Liver (tissue), 9 donors: Measurements from ENCODE around the gene CSPG5. TPM values are rescaled to one million over a fixed set of nuclear protein-coding genes. Genes with fewer than 3 reads are reported as not detected.

Source experiments
- DNase-seq: peaks from one replicate; pipeline ENCODE4 v3.0.0-alpha.2; 2017; ENCODE audit warnings: low spot score
- H3K27ac ChIP-seq, 2 donors: one replicate each; pipeline ENCODE4 v1.7.0; 2013; ENCODE audit warnings: inconsistent platforms in 2 of 2, low read length in 2 of 2, control low read depth in 1 of 2, low read depth in 1 of 2, mild to moderate bottlenecking in 1 of 2
- H3K27me3 ChIP-seq, 4 donors: one replicate each; pipeline versions ENCODE4 v1.6.1 to v1.7.0; 2013; ENCODE audit warnings: low read length in 3 of 4, inconsistent platforms in 1 of 4, mild to moderate bottlenecking in 1 of 4, moderate library complexity in 1 of 4; ENCODE audit not compliant: control insufficient read depth in 4 of 4, insufficient read depth in 4 of 4
- H3K36me3 ChIP-seq, 4 donors: one replicate each; pipeline versions ENCODE4 v1.6.1 to v1.7.0; 2013; ENCODE audit warnings: low read length in 3 of 4, mild to moderate bottlenecking in 3 of 4, low read depth in 1 of 4, moderate library complexity in 1 of 4; ENCODE audit not compliant: control insufficient read depth in 4 of 4, insufficient read depth in 3 of 4
- H3K4me1 ChIP-seq, 4 donors: one replicate each; pipeline versions ENCODE4 v1.6.1 to v1.7.0; 2013; ENCODE audit warnings: low read length in 3 of 4, mild to moderate bottlenecking in 3 of 4, moderate library complexity in 1 of 4; ENCODE audit not compliant: control insufficient read depth in 4 of 4, insufficient read depth in 4 of 4
- H3K4me3 ChIP-seq, 3 donors: one replicate each; pipeline versions ENCODE4 v1.6.1 to v1.7.0; 2013; ENCODE audit warnings: low read length in 3 of 3, control low read depth in 1 of 3, low read depth in 1 of 3, mild to moderate bottlenecking in 1 of 3
- H3K9ac ChIP-seq, 2 donors: one replicate each; pipeline ENCODE4 v1.7.0; 2013; ENCODE audit warnings: low read length in 2 of 2, mild to moderate bottlenecking in 2 of 2, moderate library complexity in 2 of 2, control low read depth in 1 of 2, low read depth in 1 of 2
- H3K9me3 ChIP-seq, 4 donors: one replicate each; pipeline versions ENCODE4 v1.6.1 to v1.7.0; 2013; ENCODE audit warnings: low read length in 3 of 4; ENCODE audit not compliant: control insufficient read depth in 4 of 4
- EGR1 ChIP-seq, 2 donors: IDR thresholded peaks; 2 replicates each; pipeline ENCODE4 v1.6.1; 2016 to 2018; ENCODE audit warnings: antibody characterized with exemption in 2 of 2, low read depth in 2 of 2
- FOXA1 ChIP-seq: IDR thresholded peaks from 2 replicates; pipeline ENCODE4 v1.6.1; 2016; ENCODE audit warnings: antibody characterized with exemption
- FOXA2 ChIP-seq: IDR thresholded peaks from 2 replicates; pipeline ENCODE4 v1.6.1; 2016; ENCODE audit warnings: antibody characterized with exemption
- HNF4G ChIP-seq: IDR thresholded peaks from 2 replicates; pipeline ENCODE4 v1.6.1; 2016; ENCODE audit warnings: antibody characterized with exemption
- JUND ChIP-seq, 2 donors: IDR thresholded peaks; 2 replicates each; pipeline ENCODE4 v1.6.1; 2016; ENCODE audit warnings: antibody characterized with exemption in 2 of 2
- RAD21 ChIP-seq, 2 donors: IDR thresholded peaks; 2 replicates each; pipeline ENCODE4 v1.6.1; 2016; ENCODE audit warnings: antibody characterized with exemption in 2 of 2, mild to moderate bottlenecking in 2 of 2
- RXRA ChIP-seq, 2 donors: IDR thresholded peaks; 2 replicates each; pipeline ENCODE4 v1.6.1; 2017 to 2018; ENCODE audit warnings: antibody characterized with exemption in 2 of 2, mild to moderate bottlenecking in 1 of 2
- SP1 ChIP-seq: IDR thresholded peaks from 2 replicates; pipeline ENCODE4 v1.6.1; 2018; ENCODE audit warnings: antibody characterized with exemption, mild to moderate bottlenecking
- TAF1 ChIP-seq: conservative IDR thresholded peaks from 2 replicates; pipeline ENCODE4 v1.6.1; 2016; ENCODE audit warnings: antibody characterized with exemption, mild to moderate bottlenecking
- WGBS: extraction: QIAGEN DNeasy Blood & Tissue Kit; methylation state at CpG from one replicate; pipeline ENCODE4 v1.1.7; 2013; 5-methylcytosine and 5-hydroxymethylcytosine counted together
- polyA plus RNA-seq, 2 donors: library from polyadenylated mRNA; stranded (reverse) in 1 of 2; unstranded in 1 of 2; fragments of 200-250 nt in 1 of 2; fragments of >200 nt in 1 of 2; fragmentation: Nextera tagmentation in 1 of 2; extraction: Ambion mirVana in 1 of 2; gene quantifications; one replicate each; pipeline versions ENCODE4 v1.2.1 to v1.2.3, GENCODE V29; 2013 to 2015
- total RNA-seq, 2 donors: library from RNA; depleted of rRNA; stranded (reverse); fragments of >200 nt; gene quantifications; one replicate each; pipeline ENCODE4 v1.2.3, GENCODE V29; 2014
- TF ChIP-seq, protein P1 (sequence below): IDR thresholded peaks from 2 replicates; pipeline ENCODE4 v1.6.1; 2016; ENCODE audit warnings: antibody characterized with exemption
- TF ChIP-seq, protein P2 (sequence below): IDR thresholded peaks from 2 replicates; pipeline ENCODE4 v1.6.1; 2016; ENCODE audit warnings: antibody characterized with exemption
- TF ChIP-seq, protein P3 (sequence below): IDR thresholded peaks from 2 replicates; pipeline ENCODE4 v1.6.1; 2016; ENCODE audit warnings: antibody characterized with exemption, mild to moderate bottlenecking
- TF ChIP-seq, protein P4 (sequence below): IDR thresholded peaks from 2 replicates; pipeline ENCODE4 v1.6.1; 2016; ENCODE audit warnings: antibody characterized with exemption
- TF ChIP-seq, protein P5 (sequence below): fragments of 150-350 bp; IDR thresholded peaks from 2 replicates; pipeline ENCODE4 v1.5.1; 2017; ENCODE audit warnings: improper control_type of control experiment, low read depth, low read length; ENCODE audit not compliant: missing input control
- donor health status: healthy.
- donor health status: healthy.
- donor health status: healthy.
- donor health status: healthy.
- donor health status: healthy.

Gene CSPG5
- total and polyA plus RNA-seq, 4 donors = 0.25 to 0.42 (median 0.33) TPM; not detected in 1

DNA sequence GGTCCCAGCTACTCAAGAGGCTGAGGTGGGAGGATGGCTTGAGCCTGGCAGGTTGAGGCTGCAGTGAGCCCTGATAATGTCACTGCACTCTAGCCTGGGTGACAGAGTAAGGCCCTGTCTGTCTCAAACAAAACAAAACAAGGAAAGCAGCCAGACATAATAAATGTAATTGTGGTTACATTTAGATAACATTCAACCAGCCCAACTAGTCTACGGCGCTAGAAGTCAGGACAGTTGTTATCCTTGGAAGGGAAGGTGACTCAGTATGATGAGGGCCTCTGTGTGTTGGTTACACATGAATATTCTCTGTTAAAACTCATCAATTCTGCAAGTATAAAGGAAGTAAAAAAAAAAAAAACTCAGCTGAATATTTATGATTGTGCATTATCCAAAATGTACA lies 27.0 kb upstream of the CSPG5 start:
- Histone ChIP-seq H3K9me3 (no peaks in the 10 kb centered on the region), H3K27ac (no peak overlapping the region), H3K4me1 (no peaks in the 10 kb centered on the region), H3K9ac (no peak overlapping the region), H3K27me3 (no peaks in the 10 kb centered on the region), H3K4me3 (no peak overlapping the region), H3K36me3 (peaks cover 7 to 31% (median 24%) of the 10 kb centered on the region in 4 donors)
- DNase-seq = no peak
- 73% methylated on average over 2 of the region's 2 CpGs for WGBS
- TF ChIP-seq FOXA1 = no peak
- TF ChIP-seq, protein P1, sequence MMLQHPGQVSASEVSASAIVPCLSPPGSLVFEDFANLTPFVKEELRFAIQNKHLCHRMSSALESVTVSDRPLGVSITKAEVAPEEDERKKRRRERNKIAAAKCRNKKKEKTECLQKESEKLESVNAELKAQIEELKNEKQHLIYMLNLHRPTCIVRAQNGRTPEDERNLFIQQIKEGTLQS = no peak
- TF ChIP-seq, protein P2, sequence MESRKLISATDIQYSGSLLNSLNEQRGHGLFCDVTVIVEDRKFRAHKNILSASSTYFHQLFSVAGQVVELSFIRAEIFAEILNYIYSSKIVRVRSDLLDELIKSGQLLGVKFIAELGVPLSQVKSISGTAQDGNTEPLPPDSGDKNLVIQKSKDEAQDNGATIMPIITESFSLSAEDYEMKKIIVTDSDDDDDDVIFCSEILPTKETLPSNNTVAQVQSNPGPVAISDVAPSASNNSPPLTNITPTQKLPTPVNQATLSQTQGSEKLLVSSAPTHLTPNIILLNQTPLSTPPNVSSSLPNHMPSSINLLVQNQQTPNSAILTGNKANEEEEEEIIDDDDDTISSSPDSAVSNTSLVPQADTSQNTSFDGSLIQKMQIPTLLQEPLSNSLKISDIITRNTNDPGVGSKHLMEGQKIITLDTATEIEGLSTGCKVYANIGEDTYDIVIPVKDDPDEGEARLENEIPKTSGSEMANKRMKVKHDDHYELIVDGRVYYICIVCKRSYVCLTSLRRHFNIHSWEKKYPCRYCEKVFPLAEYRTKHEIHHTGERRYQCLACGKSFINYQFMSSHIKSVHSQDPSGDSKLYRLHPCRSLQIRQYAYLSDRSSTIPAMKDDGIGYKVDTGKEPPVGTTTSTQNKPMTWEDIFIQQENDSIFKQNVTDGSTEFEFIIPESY = no peak
- no peak for TF ChIP-seq RXRA (IDR thresholded peaks at IDR 0.05)
- TF ChIP-seq HNF4G = no peak
- TF ChIP-seq RAD21 (IDR thresholded peaks at IDR 0.05) = no peak

DNA sequence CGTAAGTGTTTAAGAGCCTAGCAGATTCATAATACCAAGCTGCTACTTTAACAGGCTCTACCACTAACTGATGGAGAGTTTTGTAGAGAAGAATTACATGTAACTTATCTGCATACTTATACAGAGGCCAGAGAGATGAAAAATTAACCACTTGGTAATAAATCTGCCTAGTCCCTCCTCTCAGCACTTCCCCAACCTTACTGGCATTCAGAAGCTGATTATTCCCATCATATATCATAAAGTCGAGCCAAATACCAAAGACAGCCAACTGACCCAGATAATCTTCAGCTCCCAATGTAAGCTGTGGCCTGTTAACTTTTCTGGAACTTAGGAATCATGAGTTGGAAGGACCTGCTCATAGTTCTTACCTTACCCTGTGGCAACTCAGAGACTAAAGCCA lies 25.5 kb upstream of the CSPG5 start:
- Histone ChIP-seq H3K27ac (no peak overlapping the region), H3K9ac (no peak overlapping the region), H3K9me3 (no peaks in the 10 kb centered on the region), H3K4me3 (no peak overlapping the region), H3K27me3 (no peaks in the 10 kb centered on the region), H3K36me3 (peaks cover 7 to 30% (median 23%) of the 10 kb centered on the region in 4 donors), H3K4me1 (no peaks in the 10 kb centered on the region)
- whole genome bisulfite sequencing = 93% methylated on average over 2 of the region's 2 CpGs
- no peak for TF ChIP-seq SP1
- TF ChIP-seq JUND (IDR thresholded peaks at IDR 0.05) = no peak
- TF ChIP-seq RXRA (IDR thresholded peaks at IDR 0.05) = no peak
- TF ChIP-seq, protein P3, sequence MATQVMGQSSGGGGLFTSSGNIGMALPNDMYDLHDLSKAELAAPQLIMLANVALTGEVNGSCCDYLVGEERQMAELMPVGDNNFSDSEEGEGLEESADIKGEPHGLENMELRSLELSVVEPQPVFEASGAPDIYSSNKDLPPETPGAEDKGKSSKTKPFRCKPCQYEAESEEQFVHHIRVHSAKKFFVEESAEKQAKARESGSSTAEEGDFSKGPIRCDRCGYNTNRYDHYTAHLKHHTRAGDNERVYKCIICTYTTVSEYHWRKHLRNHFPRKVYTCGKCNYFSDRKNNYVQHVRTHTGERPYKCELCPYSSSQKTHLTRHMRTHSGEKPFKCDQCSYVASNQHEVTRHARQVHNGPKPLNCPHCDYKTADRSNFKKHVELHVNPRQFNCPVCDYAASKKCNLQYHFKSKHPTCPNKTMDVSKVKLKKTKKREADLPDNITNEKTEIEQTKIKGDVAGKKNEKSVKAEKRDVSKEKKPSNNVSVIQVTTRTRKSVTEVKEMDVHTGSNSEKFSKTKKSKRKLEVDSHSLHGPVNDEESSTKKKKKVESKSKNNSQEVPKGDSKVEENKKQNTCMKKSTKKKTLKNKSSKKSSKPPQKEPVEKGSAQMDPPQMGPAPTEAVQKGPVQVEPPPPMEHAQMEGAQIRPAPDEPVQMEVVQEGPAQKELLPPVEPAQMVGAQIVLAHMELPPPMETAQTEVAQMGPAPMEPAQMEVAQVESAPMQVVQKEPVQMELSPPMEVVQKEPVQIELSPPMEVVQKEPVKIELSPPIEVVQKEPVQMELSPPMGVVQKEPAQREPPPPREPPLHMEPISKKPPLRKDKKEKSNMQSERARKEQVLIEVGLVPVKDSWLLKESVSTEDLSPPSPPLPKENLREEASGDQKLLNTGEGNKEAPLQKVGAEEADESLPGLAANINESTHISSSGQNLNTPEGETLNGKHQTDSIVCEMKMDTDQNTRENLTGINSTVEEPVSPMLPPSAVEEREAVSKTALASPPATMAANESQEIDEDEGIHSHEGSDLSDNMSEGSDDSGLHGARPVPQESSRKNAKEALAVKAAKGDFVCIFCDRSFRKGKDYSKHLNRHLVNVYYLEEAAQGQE = no peak
- no peak for TF ChIP-seq TAF1
- TF ChIP-seq, protein P4, sequence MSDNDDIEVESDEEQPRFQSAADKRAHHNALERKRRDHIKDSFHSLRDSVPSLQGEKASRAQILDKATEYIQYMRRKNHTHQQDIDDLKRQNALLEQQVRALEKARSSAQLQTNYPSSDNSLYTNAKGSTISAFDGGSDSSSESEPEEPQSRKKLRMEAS = no peak
- no peak for DNase-seq

DNA sequence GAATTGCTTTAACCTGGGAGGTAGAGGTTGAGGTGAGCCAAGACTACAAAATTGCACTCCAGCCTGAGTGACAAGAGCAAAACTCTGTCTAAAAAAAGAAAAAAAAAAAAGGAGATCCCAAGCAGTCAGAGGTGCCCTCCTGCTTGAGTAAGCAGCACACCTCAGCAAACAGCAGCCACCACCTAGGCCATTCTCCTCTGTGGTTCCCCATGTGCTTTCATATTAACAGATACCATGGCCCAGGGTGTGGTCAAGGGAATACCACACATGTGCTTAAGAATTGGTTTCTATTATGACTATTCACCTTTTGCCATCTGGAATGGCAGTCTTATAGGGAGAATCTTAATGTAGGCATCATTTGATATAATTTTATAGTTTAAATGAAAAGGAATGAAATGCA lies 24.7 kb upstream of the CSPG5 start:
- no peak for DNase-seq
- Histone ChIP-seq H3K36me3 (peaks cover 5 to 28% (median 20%) of the 10 kb centered on the region in 4 donors), H3K27me3 (no peaks in the 10 kb centered on the region), H3K27ac (no peak overlapping the region), H3K4me3 (no peak overlapping the region), H3K9me3 (no peaks in the 10 kb centered on the region), H3K9ac (no peak overlapping the region), H3K4me1 (no peaks in the 10 kb centered on the region)
- TF ChIP-seq EGR1 (IDR thresholded peaks at IDR 0.05; ENCODE audit: low read depth in 2 of 2) (no peak), RAD21 (IDR thresholded peaks at IDR 0.05) (no peak), HNF4G (no peak), FOXA2 (no peak)
- TF ChIP-seq, protein P1 = no peak
- TF ChIP-seq, protein P5, sequence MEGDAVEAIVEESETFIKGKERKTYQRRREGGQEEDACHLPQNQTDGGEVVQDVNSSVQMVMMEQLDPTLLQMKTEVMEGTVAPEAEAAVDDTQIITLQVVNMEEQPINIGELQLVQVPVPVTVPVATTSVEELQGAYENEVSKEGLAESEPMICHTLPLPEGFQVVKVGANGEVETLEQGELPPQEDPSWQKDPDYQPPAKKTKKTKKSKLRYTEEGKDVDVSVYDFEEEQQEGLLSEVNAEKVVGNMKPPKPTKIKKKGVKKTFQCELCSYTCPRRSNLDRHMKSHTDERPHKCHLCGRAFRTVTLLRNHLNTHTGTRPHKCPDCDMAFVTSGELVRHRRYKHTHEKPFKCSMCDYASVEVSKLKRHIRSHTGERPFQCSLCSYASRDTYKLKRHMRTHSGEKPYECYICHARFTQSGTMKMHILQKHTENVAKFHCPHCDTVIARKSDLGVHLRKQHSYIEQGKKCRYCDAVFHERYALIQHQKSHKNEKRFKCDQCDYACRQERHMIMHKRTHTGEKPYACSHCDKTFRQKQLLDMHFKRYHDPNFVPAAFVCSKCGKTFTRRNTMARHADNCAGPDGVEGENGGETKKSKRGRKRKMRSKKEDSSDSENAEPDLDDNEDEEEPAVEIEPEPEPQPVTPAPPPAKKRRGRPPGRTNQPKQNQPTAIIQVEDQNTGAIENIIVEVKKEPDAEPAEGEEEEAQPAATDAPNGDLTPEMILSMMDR = no peak
- TF ChIP-seq, protein P2 = no peak
